H1 (cell line): ENCODE measurements around the gene CAPN11. TPM values are rescaled to one million over a fixed set of nuclear protein-coding genes. Genes with fewer than 3 reads are reported as not detected.

Experiments used
- CTCF ChIA-PET: fragments of 300-600 bp; sonication (Branson Sonifier 250); formaldehyde crosslinking; loops from one replicate; lab custom pipeline; 2021; ENCODE audit not compliant: partially characterized antibody; lab: Charles Lee
- POLR2A ChIA-PET: fragments of 300-600 bp; sonication (Branson Sonifier 250); formaldehyde crosslinking; loops from one replicate; lab custom pipeline; 2021; ENCODE audit warnings: inconsistent platforms; ENCODE audit not compliant: partially characterized antibody; lab: Charles Lee
- DNase-seq, 2 experiments: peaks; one replicate each; pipeline versions ENCODE4 v3.0.0 to v3.0.0-alpha.2; 2010 to 2022; ENCODE audit warnings: low spot score in 2 of 2, low read depth in 1 of 2, mixed read lengths in 1 of 2
- FAIRE-seq: peaks from 2 replicates; lab custom pipeline; 2011; peaks lifted over from hg19 to GRCh38; lab: Jason Lieb, UNC
- H2AFZ ChIP-seq: 2 replicates; pipeline ENCODE4 v1.8.1; 2012; ENCODE audit warnings: low read length, inconsistent platforms
- H2AK5ac ChIP-seq: 2 replicates; pipeline ENCODE4 v1.6.1; 2013; ENCODE audit warnings: low read depth, low read length
- H2BK120ac ChIP-seq: replicated peaks from 2 replicates; pipeline ENCODE3; 2013; ENCODE audit warnings: low read depth, low read length, inconsistent platforms
- H2BK12ac ChIP-seq: 2 replicates; pipeline ENCODE4 v1.6.1; 2013; ENCODE audit warnings: low read depth, low read length
- H2BK15ac ChIP-seq: 2 replicates; pipeline ENCODE4 v1.6.1; 2013; ENCODE audit warnings: low read length
- H2BK20ac ChIP-seq: 2 replicates; pipeline ENCODE4 v1.6.1; 2013; ENCODE audit warnings: low read length
- H2BK5ac ChIP-seq: 2 replicates; pipeline ENCODE4 v1.6.1; 2013; ENCODE audit warnings: low read depth, low read length
- H3K14ac ChIP-seq: 2 replicates; pipeline ENCODE4 v1.6.1; 2013; ENCODE audit warnings: inconsistent platforms; ENCODE audit not compliant: insufficient read length
- H3K18ac ChIP-seq: 2 replicates; pipeline ENCODE4 v1.6.1; 2013; ENCODE audit warnings: low read length; ENCODE audit errors: extremely low read depth
- H3K23ac ChIP-seq: 2 replicates; pipeline ENCODE4 v1.6.1; 2013; ENCODE audit warnings: inconsistent platforms; ENCODE audit not compliant: insufficient read length
- H3K23me2 ChIP-seq: 2 replicates; pipeline ENCODE4 v1.6.1; 2013; ENCODE audit warnings: low read depth, low read length
- H3K27ac ChIP-seq: 2 replicates; pipeline ENCODE4 v1.6.1; 2011; ENCODE audit warnings: low read depth, low read length, inconsistent platforms
- H3K27me3 ChIP-seq, 4 experiments: replicated peaks in 1 of 4; 1 replicate in 1 of 4; 2 replicates in 3 of 4; pipeline versions ENCODE4 v1.6.1 to v1.8.1; 2011 to 2013; ENCODE audit warnings: low read length in 3 of 4, mild to moderate bottlenecking in 3 of 4, inconsistent platforms in 2 of 4, mixed read lengths in 2 of 4, moderate library complexity in 1 of 4; ENCODE audit not compliant: control insufficient read depth in 3 of 4, insufficient read depth in 3 of 4; ENCODE audit errors: extremely low read depth in 1 of 4
- H3K36me3 ChIP-seq, 4 experiments: 2 replicates each; pipeline versions ENCODE4 v1.6.1 to v1.8.1; 2011 to 2013; ENCODE audit warnings: mild to moderate bottlenecking in 4 of 4, low read length in 3 of 4, moderate library complexity in 2 of 4, control low read depth in 1 of 4, inconsistent platforms in 1 of 4; ENCODE audit not compliant: insufficient read depth in 4 of 4, control insufficient read depth in 2 of 4
- H3K4ac ChIP-seq: replicated peaks from 2 replicates; pipeline ENCODE3; 2013; ENCODE audit warnings: low read length, low read depth, mixed read lengths, inconsistent platforms; ENCODE audit not compliant: insufficient read length
- H3K4me1 ChIP-seq, 4 experiments: replicated peaks in 1 of 4; 1 replicate in 1 of 4; 2 replicates in 3 of 4; pipeline versions ENCODE4 v1.6.1 to v1.8.1; 2011 to 2013; ENCODE audit warnings: low read length in 3 of 4, inconsistent platforms in 2 of 4, mixed read lengths in 1 of 4; ENCODE audit not compliant: insufficient read depth in 4 of 4, control insufficient read depth in 3 of 4
- H3K4me2 ChIP-seq, 2 experiments: 2 replicates each; pipeline versions ENCODE4 v1.6.1 to v1.8.1; 2011 to 2013; ENCODE audit warnings: low read depth in 2 of 2, low read length in 2 of 2, control low read depth in 1 of 2, inconsistent platforms in 1 of 2, mild to moderate bottlenecking in 1 of 2; ENCODE audit not compliant: insufficient read depth in 1 of 2
- H3K4me3 ChIP-seq, 4 experiments: fragments of 200-600, 300-600 bp in 1 of 4; sonication (generic), shearing (Covaris generic), sonication (Bioruptor Twin) in 1 of 4; 2 replicates each; pipeline versions ENCODE4 v1.5.1 to v1.8.1; 2011 to 2016; ENCODE audit warnings: low read length in 4 of 4, low read depth in 3 of 4, control low read depth in 2 of 4, inconsistent platforms in 2 of 4, mild to moderate bottlenecking in 2 of 4, mixed read lengths in 1 of 4, moderate library complexity in 1 of 4; ENCODE audit not compliant: insufficient read depth in 2 of 4; ENCODE audit errors: extremely low read depth in 1 of 4
- H3K56ac ChIP-seq: replicated peaks from 2 replicates; pipeline ENCODE3; 2013; ENCODE audit warnings: low read depth, mild to moderate bottlenecking, mixed read lengths, low read length, inconsistent platforms; ENCODE audit not compliant: insufficient read length
- H3K79me1 ChIP-seq: 2 replicates; pipeline ENCODE4 v1.6.1; 2013; ENCODE audit warnings: low read depth, low read length, control low read depth
- H3K79me2 ChIP-seq, 2 experiments: 2 replicates each; pipeline versions ENCODE4 v1.6.1 to v1.8.1; 2012 to 2013; ENCODE audit warnings: low read length in 2 of 2, mild to moderate bottlenecking in 2 of 2, inconsistent platforms in 1 of 2; ENCODE audit not compliant: insufficient read depth in 2 of 2, control insufficient read depth in 1 of 2
- H3K9ac ChIP-seq, 4 experiments: replicated peaks in 1 of 4; 1 replicate in 1 of 4; 2 replicates in 3 of 4; pipeline versions ENCODE4 v1.6.1 to v1.8.1; 2011 to 2013; ENCODE audit warnings: low read depth in 3 of 4, low read length in 3 of 4, control low read depth in 2 of 4, mild to moderate bottlenecking in 2 of 4, moderate library complexity in 2 of 4, inconsistent platforms in 1 of 4; ENCODE audit errors: extremely low read depth in 1 of 4
- H3K9me3 ChIP-seq, 2 experiments: 2 replicates each; pipeline versions ENCODE4 v1.6.1 to v1.8.1; 2012 to 2013; ENCODE audit warnings: mild to moderate bottlenecking in 2 of 2, moderate library complexity in 2 of 2, control low read depth in 1 of 2, inconsistent platforms in 1 of 2, low read depth in 1 of 2, low read length in 1 of 2, mixed read lengths in 1 of 2; ENCODE audit not compliant: insufficient read depth in 2 of 2
- H4K20me1 ChIP-seq, 2 experiments: replicated peaks in 1 of 2; 2 replicates each; pipeline versions ENCODE3 to v1.8.1; 2011 to 2013; ENCODE audit warnings: inconsistent platforms in 2 of 2, low read length in 2 of 2, mild to moderate bottlenecking in 1 of 2; ENCODE audit not compliant: insufficient read depth in 2 of 2, control insufficient read depth in 1 of 2
- H4K5ac ChIP-seq: 2 replicates; pipeline ENCODE4 v1.6.1; 2013; ENCODE audit warnings: low read length, low read depth, mixed read lengths, inconsistent platforms; ENCODE audit not compliant: insufficient read length
- H4K8ac ChIP-seq: 2 replicates; pipeline ENCODE4 v1.8.0; 2013; ENCODE audit warnings: mild to moderate bottlenecking, moderate library complexity, low read length, inconsistent platforms; ENCODE audit not compliant: insufficient read depth; ENCODE audit errors: extremely low read depth
- H4K91ac ChIP-seq: replicated peaks from 2 replicates; pipeline ENCODE3; 2013; ENCODE audit warnings: low read length, mixed read lengths, inconsistent platforms; ENCODE audit not compliant: insufficient read length
- BCL11A ChIP-seq, 2 experiments: IDR thresholded peaks; one replicate each; pipeline ENCODE4 v1.6.1; 2011; ENCODE audit warnings: low read depth in 2 of 2, low read length in 2 of 2, mild to moderate bottlenecking in 2 of 2
- CBX8 ChIP-seq: fragments of 300-800, 300-1000 bp; sonication (generic); IDR thresholded peaks from 2 replicates; pipeline ENCODE4 v1.7.1; 2016; ENCODE audit warnings: low read depth, low read length, borderline replicate concordance
- CEBPB ChIP-seq: IDR thresholded peaks from 2 replicates; pipeline ENCODE4 v1.6.1; 2012; ENCODE audit warnings: low read depth, low read length
- HDAC6 ChIP-seq: IDR thresholded peaks from one replicate; pipeline ENCODE4 v1.7.1; 2012; ENCODE audit warnings: low read depth, mild to moderate bottlenecking, inconsistent platforms, low read length, moderate library complexity
- MAFK ChIP-seq: IDR thresholded peaks from 2 replicates; pipeline ENCODE4 v1.6.1; 2012; ENCODE audit warnings: low read depth, mild to moderate bottlenecking, improper control_type of control experiment, low read length
- NANOG ChIP-seq: IDR thresholded peaks from 2 replicates; pipeline ENCODE4 v1.6.1; 2011; ENCODE audit warnings: low read length, low read depth, mild to moderate bottlenecking, inconsistent platforms; ENCODE audit not compliant: insufficient read depth, poor library complexity, severe bottlenecking
- RAD21 ChIP-seq, 2 experiments: IDR thresholded peaks in 1 of 2; conservative IDR thresholded peaks in 1 of 2; 2 replicates each; pipeline ENCODE4 v1.6.1; 2011; ENCODE audit warnings: low read depth in 2 of 2, low read length in 2 of 2, improper control_type of control experiment in 1 of 2, inconsistent platforms in 1 of 2, mild to moderate bottlenecking in 1 of 2, moderate library complexity in 1 of 2
- SIX5 ChIP-seq: IDR thresholded peaks from 2 replicates; pipeline ENCODE4 v1.6.1; 2011; ENCODE audit warnings: mild to moderate bottlenecking, low read depth, low read length
- SP4 ChIP-seq: IDR thresholded peaks from 2 replicates; pipeline ENCODE4 v1.6.1; 2012; ENCODE audit warnings: low read length, inconsistent platforms
- TBP ChIP-seq: IDR thresholded peaks from 2 replicates; pipeline ENCODE4 v1.6.1; 2011; ENCODE audit warnings: low read depth, low read length, improper control_type of control experiment
- TEAD4 ChIP-seq: IDR thresholded peaks from 2 replicates; pipeline ENCODE4 v1.6.1; 2012; ENCODE audit warnings: low read depth, low read length, inconsistent platforms, mixed read lengths
- WGBS, 2 experiments: shearing (Covaris generic) in 1 of 2; methylation state at CpG; one replicate each; pipeline versions ENCODE4 v1.1.6 to v1.1.7; 2013 to 2015; ENCODE audit warnings: low lambda C conversion rate in 2 of 2, mixed read lengths in 2 of 2, inconsistent platforms in 1 of 2, low coverage in 1 of 2, missing lambda C conversion rate in 1 of 2; ENCODE audit not compliant: insufficient replicate concordance in 2 of 2, insufficient coverage in 1 of 2, insufficient read length in 1 of 2; ENCODE audit errors: extremely low coverage in 1 of 2, missing lambda C conversion rate in 1 of 2; 5-methylcytosine and 5-hydroxymethylcytosine counted together
- polyA plus RNA-seq, 7 experiments: library from polyadenylated mRNA; depleted of rRNA in 3 of 7; stranded (reverse) in 5 of 7; unstranded in 2 of 7; fragments of >200 nt in 5 of 7; fragments of 200-250 nt in 2 of 7; gene quantifications; 1 replicate in 5 of 7; 2 replicates in 1 of 7; 4 replicates in 1 of 7; pipeline versions ENCODE4 v1.2.1 to v1.2.3, GENCODE V29; 2011 to 2013; ENCODE audit warnings: missing spikeins in 2 of 7, mixed read lengths in 2 of 7
- total RNA-seq: library from RNA; stranded (reverse); fragmentation: NEBNext Ultra II Directional; extraction: Animal tissue kit (Norgen Biotek cat#: 25700); gene quantifications from 2 replicates; pipeline ENCODE4 v1.2.1, GENCODE V29; 2021
- TF ChIP-seq, protein P1 (sequence below): IDR thresholded peaks from 2 replicates; pipeline ENCODE4 v1.6.1; 2012; ENCODE audit warnings: inconsistent platforms

CAPN11 gene
- total and polyA plus RNA-seq, 2 of the 8 experiments (the other 6 are each of a cell fraction or from before 2014, with no cell fraction given): 0.95 to 0.97 TPM

DNA sequence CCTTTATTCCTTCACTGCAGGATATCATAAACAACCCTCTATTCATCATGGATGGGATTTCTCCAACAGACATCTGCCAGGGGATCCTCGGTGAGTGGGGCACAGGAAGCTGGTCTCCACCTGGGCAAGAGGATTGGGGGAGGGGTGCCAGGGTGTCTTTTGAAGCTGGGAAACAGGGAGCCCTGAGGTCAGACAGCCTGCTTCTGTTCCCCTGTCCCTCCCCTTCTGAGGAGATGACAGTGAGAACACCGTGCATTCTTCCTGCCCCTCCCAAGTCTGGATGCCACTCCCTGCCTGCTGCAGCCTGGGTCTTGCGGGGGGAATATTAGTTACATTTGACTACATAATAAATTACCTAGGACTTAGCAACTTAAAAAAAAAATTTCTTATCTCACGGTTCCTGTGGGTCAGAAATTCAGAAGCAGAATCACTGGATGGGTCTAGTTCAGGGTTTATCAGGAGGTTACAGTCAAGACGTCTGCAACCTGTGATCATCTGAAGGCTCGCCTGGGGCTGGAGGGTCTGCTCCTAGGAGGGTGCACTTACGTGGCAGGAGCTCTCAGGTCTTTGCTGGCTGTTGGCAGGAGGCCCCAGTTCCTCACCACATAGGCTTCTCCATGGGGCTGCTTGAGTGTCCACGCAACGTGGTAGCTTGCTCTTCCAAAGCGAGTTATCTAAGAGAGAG lies 11.4 kb downstream of the CAPN11 start:
- H2AK5ac ChIP-seq: no peak overlapping the region
- H3K56ac ChIP-seq: no peak overlapping the region
- 0 out of 7 replicates have a peak, but pooled peaks cover 0 to 4% (median 0%) of the 10 kb centered on the region in 4 experiments for H3K27me3 ChIP-seq
- H3K23me2 ChIP-seq: no peaks in the 10 kb centered on the region
- no peaks in the 10 kb centered on the region for H4K20me1 ChIP-seq
- no peak for FAIRE-seq
- no peak overlapping the region for H4K91ac ChIP-seq
- H2BK12ac ChIP-seq: no peak overlapping the region
- no peak overlapping the region for H2BK120ac ChIP-seq
- H3K23ac ChIP-seq: no peak overlapping the region
- no peak overlapping the region for H3K4ac ChIP-seq
- ChIA-PET POLR2A (interaction anchor here (0.6 to 2.8 kb wide), 10 partner anchors 10 to 87 kb away, joined by 3 to 29 read pairs (median 5); partner anchors contain the start of genes HSP90AB1 and SLC35B2), CTCF (interaction anchor here (0.7 to 3.1 kb wide), 15 partner anchors 9 to 135 kb away, joined by 3 to 22 read pairs (median 4); partner anchors contain the start of gene MYMX)
- no peaks in the 10 kb centered on the region for H3K36me3 ChIP-seq
- H3K79me2 ChIP-seq: no peaks in the 10 kb centered on the region
- no peak overlapping the region for H4K5ac ChIP-seq
- no peak overlapping the region for H4K8ac ChIP-seq
- no peak overlapping the region; the same call in 1 of the 2 replicates for H2BK15ac ChIP-seq
- no peak overlapping the region for H3K27ac ChIP-seq
- H3K4me1 ChIP-seq: peaks cover 0 to 18% (median 10%) of the 10 kb centered on the region in 4 experiments; a peak in 6 of 7 replicates
- no peak overlapping the region for H3K9ac ChIP-seq
- H3K79me1 ChIP-seq: no peaks in the 10 kb centered on the region
- no peak overlapping the region for H3K18ac ChIP-seq
- H2BK5ac ChIP-seq: no peak overlapping the region
- no peaks in the 10 kb centered on the region for H3K9me3 ChIP-seq
- H3K14ac ChIP-seq: no peak overlapping the region
- H3K4me3 ChIP-seq: no peak overlapping the region
- no peak overlapping the region for H3K4me2 ChIP-seq
- DNase-seq: no peak
- H2BK20ac ChIP-seq: no peak overlapping the region
- H2AFZ ChIP-seq: no peak overlapping the region
- WGBS, 2 experiments: 80% methylated on average over 10 of the region's 10 CpGs; no CpG with 5 or more reads in 1 of the 2 experiments
- TF ChIP-seq SIX5: no peak
- TF ChIP-seq NANOG: no peak
- TF ChIP-seq MAFK: no peak
- TF ChIP-seq CEBPB: no peak
- no peak for TF ChIP-seq RAD21 (IDR thresholded peaks at IDR 0.05 in 1 of 2, conservative IDR thresholded peaks at IDR 0.05 in 1 of 2; ENCODE audit: low read depth in 2 of 2, low read length in 2 of 2)
- TF ChIP-seq SP4: no peak
- TF ChIP-seq BCL11A (IDR thresholded peaks at IDR 0.05; ENCODE audit: low read depth in 2 of 2, low read length in 2 of 2): no peak
- TF ChIP-seq TBP: no peak
- TF ChIP-seq TEAD4: no peak
- TF ChIP-seq CBX8: no peak
- TF ChIP-seq, protein P1, sequence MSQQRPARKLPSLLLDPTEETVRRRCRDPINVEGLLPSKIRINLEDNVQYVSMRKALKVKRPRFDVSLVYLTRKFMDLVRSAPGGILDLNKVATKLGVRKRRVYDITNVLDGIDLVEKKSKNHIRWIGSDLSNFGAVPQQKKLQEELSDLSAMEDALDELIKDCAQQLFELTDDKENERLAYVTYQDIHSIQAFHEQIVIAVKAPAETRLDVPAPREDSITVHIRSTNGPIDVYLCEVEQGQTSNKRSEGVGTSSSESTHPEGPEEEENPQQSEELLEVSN: no peak
- TF ChIP-seq HDAC6: no peak
